HFFc6 (cell line): ENCODE results near the gene ARHGAP24. TPM values are rescaled to one million over a fixed set of nuclear protein-coding genes. Genes with fewer than 3 reads are reported as not detected.

Experiments used
- DNase-seq: peaks from one replicate; pipeline ENCODE4 v3.0.0-alpha.2; 2018
- H3K27ac Mint-ChIP-seq: 2 replicates; pipeline ENCODE4 v1.8.0; 2020; ENCODE audit warnings: mild to moderate bottlenecking, mixed read lengths
- H3K27me3 Mint-ChIP-seq: 2 replicates; pipeline ENCODE4 v1.8.0; 2021; ENCODE audit warnings: mild to moderate bottlenecking, moderate library complexity, mixed read lengths; ENCODE audit not compliant: insufficient read depth
- H3K36me3 Mint-ChIP-seq: 2 replicates; pipeline ENCODE4 v1.8.0; 2021; ENCODE audit warnings: low read depth, mixed read lengths
- H3K4me1 Mint-ChIP-seq: 2 replicates; pipeline ENCODE4 v1.8.0; 2020; ENCODE audit warnings: low read depth, mixed read lengths
- H3K4me3 Mint-ChIP-seq: 2 replicates; pipeline ENCODE4 v1.8.0; 2020; ENCODE audit warnings: mild to moderate bottlenecking, moderate library complexity, mixed read lengths
- H3K9me3 Mint-ChIP-seq: 2 replicates; pipeline ENCODE4 v1.8.0; 2020; ENCODE audit warnings: mild to moderate bottlenecking, mixed read lengths
- CTCF ChIP-seq: fragments of 200-600 bp; sonication (generic); IDR thresholded peaks from 2 replicates; pipeline ENCODE4 v1.5.0; 2021; ENCODE audit warnings: antibody characterized with exemption, mild to moderate bottlenecking
- total RNA-seq, 6 experiments: library from RNA; stranded (reverse); fragmentation: NEBNext Ultra II Directional; extraction: Animal tissue kit (Norgen Biotek cat#: 25700); gene quantifications; 2 replicates in 1 of 6; 3 replicates in 5 of 6; pipeline ENCODE4 v1.2.3, GENCODE V29; 2021

ARHGAP24 gene
- total RNA-seq, 6 experiments from 2014 or later: 13.6 to 28.3 (median 15.2) TPM

DNA sequence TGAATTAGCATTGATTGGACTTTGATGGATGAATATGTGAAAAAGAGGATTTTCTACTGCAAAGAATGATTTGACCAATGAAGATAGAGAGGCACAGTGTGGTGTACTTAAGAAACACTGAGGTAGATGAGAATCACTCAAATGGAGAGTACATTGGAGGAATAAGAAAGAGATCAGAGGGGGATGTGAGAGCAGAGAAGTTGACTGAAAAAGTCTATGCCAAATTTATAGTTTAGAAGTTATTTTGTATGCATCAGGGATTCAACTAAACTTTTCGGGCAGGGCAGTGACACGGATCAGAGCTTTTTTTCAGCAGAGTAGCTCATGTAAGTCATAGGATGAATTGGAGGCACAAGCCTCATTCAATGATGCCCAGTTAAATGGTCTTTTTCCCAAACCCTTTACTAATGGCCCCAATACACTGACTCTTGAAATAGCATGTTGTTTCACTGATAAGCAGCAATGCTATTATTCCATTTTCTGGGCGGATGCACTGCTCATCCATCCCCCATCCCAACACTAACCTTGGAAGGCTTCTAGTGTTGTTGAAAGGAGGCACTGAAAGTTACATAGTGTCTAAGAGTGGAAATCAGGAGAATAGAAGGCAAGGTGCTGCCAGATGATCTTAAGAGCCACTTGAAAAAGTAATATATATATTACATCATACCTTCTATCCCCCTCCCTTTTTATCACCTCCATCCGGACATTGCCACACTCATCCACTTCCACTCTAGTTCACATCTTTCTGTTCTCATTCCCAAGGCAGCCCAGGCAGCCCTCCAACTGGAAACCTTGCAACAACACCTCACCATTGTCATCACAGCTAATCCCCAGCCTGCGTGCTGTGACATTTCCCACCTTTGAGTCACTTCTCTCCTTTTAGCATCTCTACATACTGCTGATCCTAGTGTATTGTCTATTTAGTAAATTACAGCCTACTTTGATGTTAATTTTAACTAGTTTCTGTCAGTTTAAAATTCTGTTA, 46.1 kb downstream of the ARHGAP24 start:
- peaks cover 5% of the 10 kb centered on the region; the same call in 1 of the 2 replicates for H3K4me1 Mint-ChIP-seq
- H3K27ac Mint-ChIP-seq: no peak overlapping the region
- no peaks in the 10 kb centered on the region; the same call in 1 of the 2 replicates for H3K36me3 Mint-ChIP-seq
- no peaks in the 10 kb centered on the region for H3K9me3 Mint-ChIP-seq
- TF ChIP-seq CTCF: no peak
- DNase-seq: no peak
- H3K4me3 Mint-ChIP-seq: no peak overlapping the region
- no peaks in the 10 kb centered on the region for H3K27me3 Mint-ChIP-seq

DNA sequence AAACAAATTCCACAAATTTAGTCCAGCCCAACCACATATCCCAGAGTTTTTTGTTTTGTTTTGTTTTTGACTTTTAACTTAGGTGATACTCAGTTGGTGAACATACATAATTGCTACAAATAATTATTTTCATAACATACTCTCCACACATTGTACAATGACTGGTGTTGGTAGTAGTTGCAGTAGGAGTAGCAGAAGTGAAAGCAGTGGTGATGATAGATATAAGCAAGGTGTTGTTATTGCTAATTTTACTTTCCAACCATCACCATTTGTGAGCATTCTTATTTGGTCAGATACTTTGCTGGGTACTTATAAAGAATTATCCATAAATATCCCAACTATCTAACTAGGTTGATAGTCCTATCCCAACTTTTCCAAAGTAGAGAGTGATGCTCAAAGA, 47.3 kb downstream of the ARHGAP24 start:
- Mint-ChIP-seq H3K4me3 (no peak overlapping the region), H3K27me3 (no peaks in the 10 kb centered on the region)

GRCh38 chr4:85522836-85523235, 47.9 kb downstream of the ARHGAP24 start:
- H3K4me3 Mint-ChIP-seq: no peak overlapping the region
- H3K27ac Mint-ChIP-seq: no peak overlapping the region
- H3K27me3 Mint-ChIP-seq: no peaks in the 10 kb centered on the region

More for the DNA sequence above, 47.3 kb downstream of the ARHGAP24 start:
- no peak for TF ChIP-seq CTCF
- no peak for DNase-seq
- peaks cover 5% of the 10 kb centered on the region; the same call in 1 of the 2 replicates for H3K4me1 Mint-ChIP-seq
- no peaks in the 10 kb centered on the region for H3K9me3 Mint-ChIP-seq
- H3K27ac Mint-ChIP-seq: no peak overlapping the region
- H3K36me3 Mint-ChIP-seq: no peaks in the 10 kb centered on the region; the same call in 1 of the 2 replicates

GRCh38 chr4:85527815-85528214, 52.9 kb downstream of the ARHGAP24 start:
- no peak for DNase-seq
- Mint-ChIP-seq H3K27me3 (no peaks in the 10 kb centered on the region), H3K4me3 (no peak overlapping the region), H3K9me3 (no peaks in the 10 kb centered on the region), H3K4me1 (peaks cover under 1% of the 10 kb centered on the region; the same call in 1 of the 2 replicates), H3K36me3 (no peaks in the 10 kb centered on the region), H3K27ac (no peak overlapping the region)
- TF ChIP-seq CTCF: no peak

More at GRCh38 chr4:85522836-85523235, 47.9 kb downstream of the ARHGAP24 start:
- peaks cover 5% of the 10 kb centered on the region; the same call in 1 of the 2 replicates for H3K4me1 Mint-ChIP-seq
- no peak for TF ChIP-seq CTCF
- no peaks in the 10 kb centered on the region for H3K9me3 Mint-ChIP-seq
- no peak for DNase-seq
- no peaks in the 10 kb centered on the region; the same call in 1 of the 2 replicates for H3K36me3 Mint-ChIP-seq

GRCh38 chr4:85531560-85532341, 56.8 kb downstream of the ARHGAP24 start:
- Mint-ChIP-seq H3K4me1 (no peaks in the 10 kb centered on the region), H3K36me3 (no peaks in the 10 kb centered on the region), H3K27ac (no peak overlapping the region), H3K9me3 (no peaks in the 10 kb centered on the region), H3K4me3 (no peak overlapping the region), H3K27me3 (no peaks in the 10 kb centered on the region)
- TF ChIP-seq CTCF: no peak
- no peak for DNase-seq
